ENCODE measurements around the gene MOB3C.
A peak's percentile ranks its signal among the peaks of the same experiment; 100 is the strongest.

The MOB3C gene

GRCh38 chr1:46583494-46583893, 33.1 kb downstream of the MOB3C start:
- no peaks in the 10 kb centered on the region for H3K4me1 ChIP-seq (ENCODE audit: insufficient read depth, insufficient read length)
- no peak for DNase-seq (ENCODE audit: low read depth, low spot score)
- H3K27me3 ChIP-seq (ENCODE audit: insufficient read depth, insufficient read length) = no peaks in the 10 kb centered on the region
- TF ChIP-seq SUZ12 (IDR thresholded peaks at IDR 0.05; ENCODE audit: extremely low read depth, insufficient read depth, insufficient read length) (no peak), YY1 (IDR thresholded peaks at IDR 0.05; ENCODE audit: insufficient read depth, insufficient read length) (no peak), ZNF274 (IDR thresholded peaks at IDR 0.05; ENCODE audit: low read depth, low read length) (no peak)
- H3K36me3 ChIP-seq (ENCODE audit: insufficient read depth, insufficient read length, low read length) = peaks cover 73% of the 10 kb centered on the region
- no peak overlapping the region for H3K9ac ChIP-seq (ENCODE audit: insufficient read length, low read depth)
- H3K4me3 ChIP-seq (ENCODE audit: insufficient read length, low read depth) = no peak overlapping the region
- H3K9me3 ChIP-seq (ENCODE audit: insufficient read depth, low read length) = no peaks in the 10 kb centered on the region

GRCh38 chr1:46582972-46583371, 33.6 kb downstream of the MOB3C start:
- no peak for DNase-seq (ENCODE audit: low read depth, low spot score)
- Histone ChIP-seq H3K9me3 (ENCODE audit: insufficient read depth, low read length) (no peaks in the 10 kb centered on the region), H3K4me1 (ENCODE audit: insufficient read depth, insufficient read length) (no peaks in the 10 kb centered on the region), H3K4me3 (ENCODE audit: insufficient read length, low read depth) (no peak overlapping the region), H3K36me3 (ENCODE audit: insufficient read depth, insufficient read length, low read length) (peaks cover 76% of the 10 kb centered on the region), H3K9ac (ENCODE audit: insufficient read length, low read depth) (no peak overlapping the region), H3K27me3 (ENCODE audit: insufficient read depth, insufficient read length) (no peaks in the 10 kb centered on the region)
- no peak for TF ChIP-seq ZNF274 (IDR thresholded peaks at IDR 0.05; ENCODE audit: low read depth, low read length)
- TF ChIP-seq YY1 (IDR thresholded peaks at IDR 0.05; ENCODE audit: insufficient read depth, insufficient read length) = no peak
- TF ChIP-seq SUZ12 (IDR thresholded peaks at IDR 0.05; ENCODE audit: extremely low read depth, insufficient read depth, insufficient read length) = no peak

- TF ChIP-seq ZNF274 (IDR thresholded peaks at IDR 0.05; ENCODE audit: low read depth, low read length) (no peak), YY1 (IDR thresholded peaks at IDR 0.05; ENCODE audit: insufficient read depth, insufficient read length) (no peak), SUZ12 (IDR thresholded peaks at IDR 0.05; ENCODE audit: extremely low read depth, insufficient read depth, insufficient read length) (no peak)
- H3K9me3 ChIP-seq (ENCODE audit: insufficient read depth, low read length) = no peaks in the 10 kb centered on the region
- DNase-seq (ENCODE audit: low read depth, low spot score) = no peak
- H3K4me1 ChIP-seq (ENCODE audit: insufficient read depth, insufficient read length) = peaks cover 1% of the 10 kb centered on the region
- no peak overlapping the region for H3K4me3 ChIP-seq (ENCODE audit: insufficient read length, low read depth)
- H3K9ac ChIP-seq (ENCODE audit: insufficient read length, low read depth) = no peak overlapping the region
- peaks cover 78% of the 10 kb centered on the region for H3K36me3 ChIP-seq (ENCODE audit: insufficient read depth, insufficient read length, low read length)
- H3K27me3 ChIP-seq (ENCODE audit: insufficient read depth, insufficient read length) = no peaks in the 10 kb centered on the region
These were observed 34.7 kb downstream of the MOB3C start for GRCh38 chr1:46581681-46582455.

GRCh38 chr1:46580140-46580903, 36.3 kb downstream of the MOB3C start:
- DNase-seq (ENCODE audit: low read depth, low spot score) = no peak
- Histone ChIP-seq H3K27me3 (ENCODE audit: insufficient read depth, insufficient read length) (no peaks in the 10 kb centered on the region), H3K4me1 (ENCODE audit: insufficient read depth, insufficient read length) (peaks cover 13% of the 10 kb centered on the region), H3K36me3 (ENCODE audit: insufficient read depth, insufficient read length, low read length) (peaks cover 73% of the 10 kb centered on the region), H3K9ac (ENCODE audit: insufficient read length, low read depth) (no peak overlapping the region), H3K4me3 (ENCODE audit: insufficient read length, low read depth) (no peak overlapping the region), H3K9me3 (ENCODE audit: insufficient read depth, low read length) (no peaks in the 10 kb centered on the region)
- TF ChIP-seq ZNF274 (IDR thresholded peaks at IDR 0.05; ENCODE audit: low read depth, low read length) (no peak), YY1 (IDR thresholded peaks at IDR 0.05; ENCODE audit: insufficient read depth, insufficient read length) (no peak), SUZ12 (IDR thresholded peaks at IDR 0.05; ENCODE audit: extremely low read depth, insufficient read depth, insufficient read length) (no peak)

DNA sequence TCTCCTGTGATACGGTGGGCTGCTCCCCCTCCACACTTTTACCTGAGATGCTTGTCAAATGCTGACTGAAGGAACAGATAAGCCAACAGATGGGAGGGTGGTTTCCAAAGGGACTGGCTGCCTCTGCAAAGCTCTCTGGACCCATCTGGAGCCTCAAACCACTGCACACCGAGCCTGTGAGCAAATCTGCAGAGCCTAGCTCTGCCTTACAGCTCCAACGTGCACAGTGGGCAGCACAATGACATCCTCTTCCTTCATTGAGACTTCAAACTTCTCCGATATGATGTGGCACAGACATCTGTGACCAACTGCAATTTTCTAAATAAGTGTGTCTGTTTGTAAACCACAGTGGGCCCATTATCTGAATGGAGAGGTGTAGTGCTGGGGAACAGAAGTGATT, 38.9 kb downstream of the MOB3C start:
- Histone ChIP-seq H3K9ac (ENCODE audit: insufficient read length, low read depth) (no peak overlapping the region), H3K4me3 (ENCODE audit: insufficient read length, low read depth) (no peak overlapping the region), H3K9me3 (ENCODE audit: insufficient read depth, low read length) (no peaks in the 10 kb centered on the region), H3K4me1 (ENCODE audit: insufficient read depth, insufficient read length) (peaks cover 14% of the 10 kb centered on the region), H3K27me3 (ENCODE audit: insufficient read depth, insufficient read length) (no peaks in the 10 kb centered on the region), H3K36me3 (ENCODE audit: insufficient read depth, insufficient read length, low read length) (peaks cover 63% of the 10 kb centered on the region)
- DNase-seq (ENCODE audit: low read depth, low spot score) = no peak
- no peak for TF ChIP-seq SUZ12 (IDR thresholded peaks at IDR 0.05; ENCODE audit: extremely low read depth, insufficient read depth, insufficient read length)
- TF ChIP-seq YY1 (IDR thresholded peaks at IDR 0.05; ENCODE audit: insufficient read depth, insufficient read length) = no peak
- TF ChIP-seq ZNF274 (IDR thresholded peaks at IDR 0.05; ENCODE audit: low read depth, low read length) = no peak

DNA sequence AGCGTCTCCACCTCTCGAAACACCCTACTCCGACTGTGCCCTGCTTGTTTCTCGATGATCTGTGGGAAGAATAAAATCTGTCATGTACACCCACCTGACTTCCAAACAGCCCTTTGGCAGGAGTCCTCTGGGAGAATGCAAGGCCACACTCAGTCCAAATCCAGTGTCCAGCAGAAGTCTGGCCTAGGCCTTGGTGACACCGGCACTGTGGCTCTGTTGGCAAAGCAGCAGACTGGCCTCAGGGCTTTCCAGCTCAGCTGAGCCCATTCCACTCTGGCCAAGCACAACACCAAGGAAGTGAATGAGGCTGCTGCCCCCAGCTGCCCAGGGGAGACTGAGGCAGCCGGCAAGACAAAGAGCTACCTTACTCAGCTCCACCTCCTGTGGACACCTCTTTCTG, 40.0 kb downstream of the MOB3C start:
- Histone ChIP-seq H3K27me3 (ENCODE audit: insufficient read depth, insufficient read length) (no peaks in the 10 kb centered on the region), H3K4me1 (ENCODE audit: insufficient read depth, insufficient read length) (peaks cover 14% of the 10 kb centered on the region), H3K4me3 (ENCODE audit: insufficient read length, low read depth) (no peak overlapping the region), H3K36me3 (ENCODE audit: insufficient read depth, insufficient read length, low read length) (peaks cover 56% of the 10 kb centered on the region), H3K9me3 (ENCODE audit: insufficient read depth, low read length) (no peaks in the 10 kb centered on the region), H3K9ac (ENCODE audit: insufficient read length, low read depth) (no peak overlapping the region)
- no peak for DNase-seq (ENCODE audit: low read depth, low spot score)
- TF ChIP-seq YY1 (IDR thresholded peaks at IDR 0.05; ENCODE audit: insufficient read depth, insufficient read length) (no peak), SUZ12 (IDR thresholded peaks at IDR 0.05; ENCODE audit: extremely low read depth, insufficient read depth, insufficient read length) (no peak), ZNF274 (IDR thresholded peaks at IDR 0.05; ENCODE audit: low read depth, low read length) (no peak)

DNA sequence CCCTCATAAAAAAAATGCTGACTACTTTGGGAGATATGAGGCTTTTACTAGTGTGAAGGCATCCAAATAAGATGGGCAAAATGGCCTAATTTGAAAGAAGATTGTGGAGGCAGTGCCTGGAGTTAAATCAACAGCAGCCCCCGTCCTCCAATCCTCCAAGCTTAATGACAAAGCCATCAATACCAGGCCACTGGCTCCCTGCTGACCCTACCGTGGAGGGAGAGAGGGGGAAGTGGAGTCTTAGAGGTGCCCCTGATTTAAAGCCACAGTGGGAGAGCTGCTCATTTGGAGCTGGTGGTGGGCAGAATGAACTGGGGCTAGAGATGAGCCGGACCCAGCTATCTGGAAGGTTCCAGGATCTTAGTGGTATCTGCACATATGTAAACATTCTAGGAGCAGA, 40.8 kb downstream of the MOB3C start:
- TF ChIP-seq YY1 (IDR thresholded peaks at IDR 0.05; ENCODE audit: insufficient read depth, insufficient read length) (no peak), ZNF274 (IDR thresholded peaks at IDR 0.05; ENCODE audit: low read depth, low read length) (no peak), SUZ12 (IDR thresholded peaks at IDR 0.05; ENCODE audit: extremely low read depth, insufficient read depth, insufficient read length) (no peak)
- H3K4me1 ChIP-seq (ENCODE audit: insufficient read depth, insufficient read length) = peaks cover 14% of the 10 kb centered on the region
- no peak overlapping the region for H3K4me3 ChIP-seq (ENCODE audit: insufficient read length, low read depth)
- H3K27me3 ChIP-seq (ENCODE audit: insufficient read depth, insufficient read length) = no peaks in the 10 kb centered on the region
- no peaks in the 10 kb centered on the region for H3K9me3 ChIP-seq (ENCODE audit: insufficient read depth, low read length)
- H3K36me3 ChIP-seq (ENCODE audit: insufficient read depth, insufficient read length, low read length) = peaks cover 55% of the 10 kb centered on the region
- peak; percentile 27 for DNase-seq (ENCODE audit: low read depth, low spot score)
- H3K9ac ChIP-seq (ENCODE audit: insufficient read length, low read depth) = no peak overlapping the region
